DOHH2 (cell line): Measurements from ENCODE around the gene WDR35.

Source experiments
- H3F3A ChIP-seq: fragments of 200-600 bp; sonication (generic), shearing (Covaris generic); 2 replicates; pipeline ENCODE4 v1.6.0; 2016; ENCODE audit warnings: antibody characterized with exemption, mild to moderate bottlenecking; ENCODE audit not compliant: control insufficient read depth, insufficient read depth
- H3K27ac ChIP-seq: fragments of 200-600 bp; sonication (generic); 2 replicates; pipeline ENCODE4 v1.5.1; 2014; ENCODE audit warnings: low read depth, mild to moderate bottlenecking, low read length, moderate library complexity
- H3K27me3 ChIP-seq: fragments of 200-600 bp; sonication (generic); 2 replicates; pipeline ENCODE4 v1.6.1; 2014; ENCODE audit warnings: mild to moderate bottlenecking, low read length, mixed read lengths; ENCODE audit not compliant: control insufficient read depth
- H3K36me3 ChIP-seq: fragments of 200-600 bp; sonication (generic); 2 replicates; pipeline ENCODE4 v1.6.1; 2014; ENCODE audit warnings: mild to moderate bottlenecking, low read length, moderate library complexity, mixed read lengths; ENCODE audit not compliant: control insufficient read depth
- H3K4me1 ChIP-seq: fragments of 200-600 bp; sonication (generic); 2 replicates; pipeline ENCODE4 v1.6.1; 2014; ENCODE audit warnings: mild to moderate bottlenecking, low read length, mixed read lengths; ENCODE audit not compliant: control insufficient read depth
- H3K4me2 ChIP-seq: fragments of 200-600 bp; sonication (generic); 2 replicates; pipeline ENCODE4 v1.6.0; 2014; ENCODE audit warnings: mild to moderate bottlenecking, low read length, moderate library complexity
- H3K4me3 ChIP-seq: fragments of 200-600 bp; sonication (generic); 2 replicates; pipeline ENCODE4 v1.5.1; 2014; ENCODE audit warnings: mild to moderate bottlenecking, low read length, mixed read lengths
- H3K79me2 ChIP-seq: fragments of 200-600 bp; sonication (generic); 2 replicates; pipeline ENCODE4 v1.6.1; 2014; ENCODE audit warnings: mild to moderate bottlenecking, low read length, mixed read lengths; ENCODE audit not compliant: control insufficient read depth
- H3K9me2 ChIP-seq: fragments of 200-600 bp; sonication (generic); replicated peaks from 2 replicates; pipeline ENCODE4 v1.6.1; 2014; ENCODE audit warnings: mild to moderate bottlenecking, low read length, mixed read lengths; ENCODE audit not compliant: control insufficient read depth
- H3K9me3 ChIP-seq: fragments of 200-600 bp; sonication (generic); 2 replicates; pipeline ENCODE4 v1.6.1; 2014; ENCODE audit warnings: antibody characterized with exemption, low read length, mixed read lengths; ENCODE audit not compliant: control insufficient read depth, insufficient read depth
- H4K20me1 ChIP-seq: fragments of 200-600 bp; sonication (generic); 2 replicates; pipeline ENCODE4 v1.6.0; 2014; ENCODE audit warnings: low read depth, mild to moderate bottlenecking, antibody characterized with exemption, low read length, moderate library complexity; ENCODE audit not compliant: control insufficient read depth, insufficient read depth
- CTCF ChIP-seq: fragments of 200-600 bp; sonication (generic); IDR thresholded peaks from one replicate; pipeline ENCODE4 v1.5.1; 2014; ENCODE audit warnings: antibody characterized with exemption, mild to moderate bottlenecking, low read depth, low read length; ENCODE audit not compliant: poor library complexity, severe bottlenecking
- EZH2phosphoT487 ChIP-seq: fragments of 200-600 bp; sonication (generic); IDR thresholded peaks from 2 replicates; pipeline ENCODE4 v1.6.1; 2017; ENCODE audit warnings: borderline replicate concordance, mild to moderate bottlenecking, antibody characterized with exemption, low read length, moderate library complexity, mixed read lengths

The WDR35 gene

GRCh38 chr2:20011276-20012031 lies 21.5 kb upstream of the WDR35 start:
- H3K79me2 ChIP-seq, result no peaks in the 10 kb centered on the region
- H3K4me2 ChIP-seq, result no peak overlapping the region
- no peaks in the 10 kb centered on the region for H3K36me3 ChIP-seq
- H3K4me3 ChIP-seq, result no peak overlapping the region
- no peak for TF ChIP-seq EZH2phosphoT487
- no peak for TF ChIP-seq CTCF
- no peaks in the 10 kb centered on the region for H3K9me3 ChIP-seq
- no peak overlapping the region for H3K27ac ChIP-seq
- peaks cover 28% of the 10 kb centered on the region for H3K27me3 ChIP-seq
- no peaks in the 10 kb centered on the region for H3F3A ChIP-seq
- H3K4me1 ChIP-seq, result no peaks in the 10 kb centered on the region
- no peaks in the 10 kb centered on the region for H3K9me2 ChIP-seq
- H4K20me1 ChIP-seq, result no peaks in the 10 kb centered on the region

GRCh38 chr2:20008703-20009102 lies 18.8 kb upstream of the WDR35 start:
- no peak for TF ChIP-seq EZH2phosphoT487
- TF ChIP-seq CTCF, result no peak
- Histone ChIP-seq H3K9me2 (no peaks in the 10 kb centered on the region), H3K27ac (no peak overlapping the region), H3K4me1 (no peaks in the 10 kb centered on the region), H3K27me3 (peaks cover 22% of the 10 kb centered on the region), H3F3A (no peaks in the 10 kb centered on the region), H3K4me2 (no peak overlapping the region), H4K20me1 (no peaks in the 10 kb centered on the region), H3K9me3 (no peaks in the 10 kb centered on the region), H3K79me2 (no peaks in the 10 kb centered on the region), H3K36me3 (no peaks in the 10 kb centered on the region), H3K4me3 (no peak overlapping the region)

- Histone ChIP-seq H3K4me1 (no peaks in the 10 kb centered on the region), H4K20me1 (no peaks in the 10 kb centered on the region), H3K36me3 (no peaks in the 10 kb centered on the region), H3K4me3 (no peak overlapping the region), H3F3A (no peaks in the 10 kb centered on the region), H3K27me3 (peaks cover 12% of the 10 kb centered on the region; the same call in 1 of the 2 replicates), H3K79me2 (no peaks in the 10 kb centered on the region), H3K9me3 (no peaks in the 10 kb centered on the region), H3K27ac (no peak overlapping the region), H3K9me2 (no peaks in the 10 kb centered on the region), H3K4me2 (no peak overlapping the region)
- TF ChIP-seq EZH2phosphoT487 (no peak), CTCF (no peak)
Observed at GRCh38 chr2:20005891-20006470, 16.1 kb upstream of the WDR35 start.
